A549 treated with Mapracorat at 1 μM for 4 hours (cell line): ENCODE data around the gene EIF2S1. TPM values are rescaled to one million over a fixed set of nuclear protein-coding genes. Genes with fewer than 3 reads are reported as not detected.

ENCODE experiments used
- total RNA-seq: library from RNA; stranded (reverse); fragments of 200-300 nt; extraction: Qiagen RNA extraction; gene quantifications from 5 replicates; pipeline ENCODE4 v1.2.3, GENCODE V29; 2022

Gene EIF2S1
- 224 to 339 TPM (median 231 TPM) in 5 replicates for total RNA-seq

GRCh38 chr14:67359775-67360469 is at the start of gene EIF2S1, which contains the start of gene ATP6V1D:
Gene EIF2S1, plus strand, starts transcription at chr14:67360328. Its CDS starts 4,440 bp downstream, at chr14:67364768.
Gene ATP6V1D, minus strand, starts transcription at chr14:67359804. Its CDS starts 106 bp downstream, at chr14:67359698.

GRCh38 chr14:67411820-67412421 is 51.8 kb downstream of the EIF2S1 start, which contains the start of gene PLEK2:
Gene PLEK2, minus strand, starts transcription at chr14:67412165. Its CDS starts 106 bp downstream, at chr14:67412059.

Other genes starting within 250 kb of the EIF2S1 start
- gene GARIN2, start 170.9 kb upstream of the EIF2S1 start, total RNA-seq: 0.08 to 0.14 TPM (median 0.10 TPM) in 3 of 5 replicates, not detected in the others
- 13.7 to 16.0 TPM (median 15.5 TPM) in 5 replicates for gene PALS1, start 118.9 kb upstream of the EIF2S1 start, total RNA-seq
- 68.6 to 102 TPM (median 73.4 TPM) in 5 replicates for gene ATP6V1D, start 524 bp upstream of the EIF2S1 start, total RNA-seq
- gene PLEK2, start 51.8 kb downstream of the EIF2S1 start, total RNA-seq: 16.7 to 21.8 TPM (median 18.4 TPM) in 5 replicates
- gene TMEM229B, start 128.4 kb downstream of the EIF2S1 start, total RNA-seq: 0.08 to 0.39 TPM (median 0.16 TPM) in 5 replicates
- gene PLEKHH1, start 173.0 kb downstream of the EIF2S1 start, total RNA-seq: 3.0 to 3.9 TPM (median 3.6 TPM) in 5 replicates
- gene PIGH, start 239.9 kb downstream of the EIF2S1 start, total RNA-seq: 14.5 to 22.5 TPM (median 18.1 TPM) in 5 replicates